ENCODE measurements around the gene TH.

Gene TH

GRCh38 chr11:2193099-2193887, 21.7 kb upstream of the TH start:
- H2AFZ ChIP-seq (ENCODE audit: low read depth) = no peak overlapping the region
- H4K20me1 ChIP-seq (ENCODE audit: insufficient read depth) = no peaks in the 10 kb centered on the region
- H3K4me2 ChIP-seq = no peak overlapping the region

GRCh38 chr11:2192435-2192834, 20.8 kb upstream of the TH start:
- no peak overlapping the region for H3K9ac ChIP-seq
- H3K4me3 ChIP-seq (IDR thresholded peaks at IDR 0.05; ENCODE audit: insufficient read depth, low read depth, low read length) = no peak overlapping the region
- H4K20me1 ChIP-seq (ENCODE audit: insufficient read depth) = no peaks in the 10 kb centered on the region
- H3K27ac ChIP-seq = no peak overlapping the region
- H3K79me2 ChIP-seq (ENCODE audit: insufficient read depth, low read depth) = no peaks in the 10 kb centered on the region
- no peak overlapping the region for H3K4me2 ChIP-seq
- H3K36me3 ChIP-seq (ENCODE audit: insufficient read depth) = no peaks in the 10 kb centered on the region
- H2AFZ ChIP-seq (ENCODE audit: low read depth) = no peak overlapping the region
- no peaks in the 10 kb centered on the region for H3K4me1 ChIP-seq (ENCODE audit: low read depth, poor library complexity, severe bottlenecking)
- no peak for TF ChIP-seq CTCF (conservative IDR thresholded peaks at IDR 0.05; ENCODE audit: low read depth, low read length)
- peaks cover 70% of the 10 kb centered on the region for H3K27me3 ChIP-seq (ENCODE audit: insufficient read depth, low read depth)

More at GRCh38 chr11:2193099-2193887, 21.7 kb upstream of the TH start:
- Histone ChIP-seq H3K79me2 (ENCODE audit: insufficient read depth, low read depth) (no peaks in the 10 kb centered on the region), H3K27ac (no peak overlapping the region), H3K9ac (no peak overlapping the region), H3K4me1 (ENCODE audit: low read depth, poor library complexity, severe bottlenecking) (no peaks in the 10 kb centered on the region), H3K4me3 (IDR thresholded peaks at IDR 0.05; ENCODE audit: insufficient read depth, low read depth, low read length) (no peak overlapping the region), H3K36me3 (ENCODE audit: insufficient read depth) (no peaks in the 10 kb centered on the region), H3K27me3 (ENCODE audit: insufficient read depth, low read depth) (peaks cover 71% of the 10 kb centered on the region)
- no peak for TF ChIP-seq CTCF (conservative IDR thresholded peaks at IDR 0.05; ENCODE audit: low read depth, low read length)

- no peak overlapping the region for H3K9ac ChIP-seq
- no peaks in the 10 kb centered on the region for H3K79me2 ChIP-seq (ENCODE audit: insufficient read depth, low read depth)
- H3K36me3 ChIP-seq (ENCODE audit: insufficient read depth) = no peaks in the 10 kb centered on the region
- H3K4me3 ChIP-seq (IDR thresholded peaks at IDR 0.05; ENCODE audit: insufficient read depth, low read depth, low read length) = no peak overlapping the region
- peaks cover 68% of the 10 kb centered on the region for H3K27me3 ChIP-seq (ENCODE audit: insufficient read depth, low read depth)
- no peak overlapping the region for H3K4me2 ChIP-seq
- H3K27ac ChIP-seq = no peak overlapping the region
- H4K20me1 ChIP-seq (ENCODE audit: insufficient read depth) = no peaks in the 10 kb centered on the region
- no peak overlapping the region for H2AFZ ChIP-seq (ENCODE audit: low read depth)
- no peak for TF ChIP-seq CTCF (conservative IDR thresholded peaks at IDR 0.05; ENCODE audit: low read depth, low read length)
- no peaks in the 10 kb centered on the region for H3K4me1 ChIP-seq (ENCODE audit: low read depth, poor library complexity, severe bottlenecking)
Measured at GRCh38 chr11:2191883-2192282, 20.3 kb upstream of the TH start.

- TF ChIP-seq CTCF (conservative IDR thresholded peaks at IDR 0.05; ENCODE audit: low read depth, low read length) = no peak
- H2AFZ ChIP-seq (ENCODE audit: low read depth) = no peak overlapping the region; the same call in 1 of the 2 replicates
- H3K4me3 ChIP-seq (IDR thresholded peaks at IDR 0.05; ENCODE audit: insufficient read depth, low read depth, low read length) = no peak overlapping the region
- H3K9ac ChIP-seq = no peak overlapping the region
- no peaks in the 10 kb centered on the region for H3K4me1 ChIP-seq (ENCODE audit: low read depth, poor library complexity, severe bottlenecking)
- peaks cover 67% of the 10 kb centered on the region for H3K27me3 ChIP-seq (ENCODE audit: insufficient read depth, low read depth)
- no peak overlapping the region for H3K4me2 ChIP-seq
- no peaks in the 10 kb centered on the region for H4K20me1 ChIP-seq (ENCODE audit: insufficient read depth)
- no peaks in the 10 kb centered on the region for H3K79me2 ChIP-seq (ENCODE audit: insufficient read depth, low read depth)
- H3K27ac ChIP-seq = no peak overlapping the region
- H3K36me3 ChIP-seq (ENCODE audit: insufficient read depth) = no peaks in the 10 kb centered on the region
Measured at GRCh38 chr11:2190657-2191471, 19.2 kb upstream of the TH start.

Measured in KMS-11 (cell line).